SK-N-SH (cell line): ENCODE results near the gene TUFT1. TPM values are rescaled to one million over a fixed set of nuclear protein-coding genes. Genes with fewer than 3 reads are reported as not detected.
"Not testable (repeated sequence)": the region's sequence is repeated elsewhere in the genome, so short reads cannot be mapped to it uniquely, and the experiment has no call there.

Experiments used
- CTCF ChIA-PET: fragments of 300-600, 350-600 bp; formaldehyde crosslinking; extraction: SDS; loops from one replicate; lab custom pipeline; 2021; lab: Yijun Ruan, JAX
- POLR2A ChIA-PET: fragments of 350-600 bp; sonication (Branson Sonifier 250); formaldehyde crosslinking; extraction: SDS; loops from one replicate; lab custom pipeline; 2020; ENCODE audit warnings: antibody characterized with exemption, inconsistent platforms; lab: Yijun Ruan, JAX
- DNase-seq: peaks from one replicate; pipeline ENCODE4 v3.0.0; 2012
- H2AFZ ChIP-seq: fragments of 200-600 bp; sonication (generic); 2 replicates; pipeline ENCODE4 v1.8.1; 2016; ENCODE audit warnings: antibody characterized with exemption, mild to moderate bottlenecking, low read depth
- H3F3A ChIP-seq: fragments of 200-600 bp; sonication (generic); replicated peaks from 2 replicates; pipeline ENCODE3; 2016; ENCODE audit warnings: antibody characterized with exemption, mild to moderate bottlenecking; ENCODE audit not compliant: insufficient read depth
- H3K27ac ChIP-seq, 2 experiments: fragments of 200-500 bp in 1 of 2; fragments of 200-600 bp in 1 of 2; sonication (Bioruptor generic) in 1 of 2; sonication (generic), shearing (Covaris generic) in 1 of 2; 2 replicates each; pipeline versions ENCODE4 v1.5.1 to v1.6.1; 2014 to 2016; ENCODE audit warnings: low read depth in 2 of 2, inconsistent platforms in 1 of 2, low read length in 1 of 2, mild to moderate bottlenecking in 1 of 2, mixed read lengths in 1 of 2
- H3K27me3 ChIP-seq: fragments of 200-600 bp; sonication (generic), shearing (Covaris generic); 2 replicates; pipeline ENCODE4 v1.6.1; 2016; ENCODE audit warnings: mixed run types; ENCODE audit not compliant: insufficient read depth
- H3K36me3 ChIP-seq, 2 experiments: fragments of 200-500 bp in 1 of 2; fragments of 200-600 bp in 1 of 2; sonication (Bioruptor generic) in 1 of 2; sonication (generic) in 1 of 2; replicated peaks in 1 of 2; 2 replicates each; pipeline versions ENCODE3 to v1.5.1; 2014 to 2016; ENCODE audit warnings: low read length in 1 of 2, mild to moderate bottlenecking in 1 of 2; ENCODE audit not compliant: insufficient read depth in 2 of 2, control insufficient read depth in 1 of 2
- H3K4me1 ChIP-seq, 2 experiments: fragments of 200-500 bp in 1 of 2; fragments of 200-600 bp in 1 of 2; sonication (Bioruptor generic) in 1 of 2; sonication (generic), shearing (Covaris generic) in 1 of 2; 2 replicates each; pipeline versions ENCODE4 v1.5.1 to v1.6.1; 2014 to 2016; ENCODE audit warnings: low read depth in 1 of 2, low read length in 1 of 2, mixed run types in 1 of 2; ENCODE audit not compliant: insufficient read depth in 2 of 2, control insufficient read depth in 1 of 2
- H3K4me2 ChIP-seq: fragments of 200-600 bp; sonication (generic), shearing (Covaris generic); 2 replicates; pipeline ENCODE4 v1.6.1; 2017; ENCODE audit warnings: mixed run types
- H3K4me3 ChIP-seq, 2 experiments: fragments of 200-500 bp in 1 of 2; fragments of 200-600 bp in 1 of 2; sonication (Bioruptor generic) in 1 of 2; sonication (generic), shearing (Covaris generic) in 1 of 2; 2 replicates each; pipeline versions ENCODE4 v1.5.1 to v1.8.1; 2014 to 2016; ENCODE audit warnings: low read depth in 2 of 2, inconsistent platforms in 1 of 2, low read length in 1 of 2, mild to moderate bottlenecking in 1 of 2, mixed read lengths in 1 of 2, moderate library complexity in 1 of 2
- H3K79me2 ChIP-seq: fragments of 200-600 bp; sonication (generic); 2 replicates; pipeline ENCODE4 v1.8.1; 2017; ENCODE audit warnings: mild to moderate bottlenecking; ENCODE audit not compliant: insufficient read depth
- H3K9ac ChIP-seq: fragments of 200-600 bp; sonication (generic); 2 replicates; pipeline ENCODE4 v1.6.1; 2017; ENCODE audit warnings: mixed run types
- H3K9me2 ChIP-seq: fragments of 200-600 bp; sonication (generic); 2 replicates; pipeline ENCODE4 v1.6.1; 2017; ENCODE audit warnings: mixed run types
- H3K9me3 ChIP-seq: fragments of 200-600 bp; sonication (generic); 2 replicates; pipeline ENCODE4 v1.6.1; 2017; ENCODE audit warnings: mixed run types, mild to moderate bottlenecking, moderate library complexity
- H4K20me1 ChIP-seq: fragments of 200-600 bp; sonication (generic); 2 replicates; pipeline ENCODE4 v1.6.1; 2017; ENCODE audit warnings: mild to moderate bottlenecking, mixed run types; ENCODE audit not compliant: insufficient read depth
- EZH2phosphoT487 ChIP-seq: fragments of 200-600 bp; sonication (generic); IDR thresholded peaks from 2 replicates; pipeline ENCODE4 v1.6.1; 2017; ENCODE audit warnings: low read depth, mixed run types, mild to moderate bottlenecking, antibody characterized with exemption, moderate library complexity, borderline replicate concordance
- GABPA ChIP-seq: IDR thresholded peaks from 2 replicates; pipeline ENCODE4 v1.4.0; 2012; ENCODE audit warnings: low read depth, mild to moderate bottlenecking
- POLR2AphosphoS5 ChIP-seq: IDR thresholded peaks from 2 replicates; pipeline ENCODE4 v1.6.1; 2012; ENCODE audit warnings: low read depth, low read length
- SMC3 ChIP-seq: IDR thresholded peaks from 2 replicates; pipeline ENCODE4 v1.6.1; 2012; ENCODE audit warnings: low read depth, low read length, improper control_type of control experiment
- TCF12 ChIP-seq: IDR thresholded peaks from 2 replicates; pipeline ENCODE4 v1.4.0; 2012
- TEAD4 ChIP-seq: IDR thresholded peaks from 2 replicates; pipeline ENCODE4 v1.4.0; 2012; ENCODE audit warnings: mild to moderate bottlenecking, borderline replicate concordance; ENCODE audit not compliant: insufficient read depth
- WGBS: methylation state at CpG from one replicate; pipeline ENCODE4 v1.1.6; 2017; ENCODE audit warnings: low lambda C conversion rate; 5-methylcytosine and 5-hydroxymethylcytosine counted together
- polyA plus RNA-seq, 3 experiments: library from polyadenylated mRNA; depleted of rRNA; stranded (reverse); fragments of >200 nt; gene quantifications; 2 replicates each; pipeline ENCODE4 v1.2.3, GENCODE V29; 2012

TUFT1 gene
- polyA plus RNA-seq, 1 of the 3 experiments (the other 2 are of a cell fraction), result 20.6 TPM

- no peak overlapping the region for H3K27ac ChIP-seq
- H3F3A ChIP-seq, result no peaks in the 10 kb centered on the region
- no peak overlapping the region for H2AFZ ChIP-seq
- no peaks in the 10 kb centered on the region for H3K9me2 ChIP-seq
- no peak for DNase-seq
- no peaks in the 10 kb centered on the region for H3K4me1 ChIP-seq
- H3K79me2 ChIP-seq, result no peaks in the 10 kb centered on the region
- H3K9ac ChIP-seq, result no peak overlapping the region
- H4K20me1 ChIP-seq, result no peaks in the 10 kb centered on the region
- no peaks in the 10 kb centered on the region for H3K9me3 ChIP-seq
- ChIA-PET CTCF (interaction anchor here (0.6 to 1.4 kb wide), 3 partner anchors 9 to 149 kb away, joined by 3 read pairs; no protein-coding TSS in a partner anchor), POLR2A (interaction anchor here (0.7 to 1.2 kb wide), 2 partner anchors 9 to 19 kb away, joined by 3 read pairs; partner anchors contain the start of genes CGN and TUFT1)
- H3K36me3 ChIP-seq, result no peaks in the 10 kb centered on the region
- WGBS, result 94% methylated on average over 4 of the region's 4 CpGs
- H3K27me3 ChIP-seq, result no peaks in the 10 kb centered on the region; the same call in 1 of the 2 replicates
- no peak overlapping the region for H3K4me3 ChIP-seq
- H3K4me2 ChIP-seq, result no peak overlapping the region
- TF ChIP-seq POLR2AphosphoS5, result no peak
- no peak for TF ChIP-seq EZH2phosphoT487
- no peak for TF ChIP-seq TEAD4
- TF ChIP-seq, all 33 proteins: peak for 0
These were observed 19.8 kb upstream of the TUFT1 start for GRCh38 chr1:151520359-151520758.

GRCh38 chr1:151522427-151522826, 17.7 kb upstream of the TUFT1 start:
- H3K27me3 ChIP-seq, H3K9me2 ChIP-seq, H3K4me3 ChIP-seq, H3K9ac ChIP-seq, H4K20me1 ChIP-seq, H3K79me2 ChIP-seq, H3K4me2 ChIP-seq, DNase-seq, H2AFZ ChIP-seq, H3F3A ChIP-seq, H3K27ac ChIP-seq, H3K9me3 ChIP-seq, H3K4me1 ChIP-seq, POLR2A ChIA-PET, H3K36me3 ChIP-seq: not testable (repeated sequence)
- 86% methylated on average over 7 of the region's 7 CpGs for WGBS
- CTCF ChIA-PET, result interaction anchor here (0.7 to 1.1 kb wide), 4 partner anchors 11 to 68 kb away, joined by 3 to 5 read pairs (median 4); partner anchors contain the start of gene CGN

GRCh38 chr1:151523326-151523725, 16.8 kb upstream of the TUFT1 start:
- no peak for TF ChIP-seq GABPA
- TF ChIP-seq TCF12, result no peak
- TF ChIP-seq SMC3, result no peak
- no peaks in the 10 kb centered on the region for H4K20me1 ChIP-seq
- H3K79me2 ChIP-seq, result no peaks in the 10 kb centered on the region
- no peaks in the 10 kb centered on the region for H3K36me3 ChIP-seq
- H3K9me3 ChIP-seq, result no peaks in the 10 kb centered on the region
- 84% methylated on average over 5 of the region's 5 CpGs for WGBS
- no peaks in the 10 kb centered on the region for H3K27me3 ChIP-seq
- no peaks in the 10 kb centered on the region for H3K9me2 ChIP-seq
- H3K9ac ChIP-seq, result no peak overlapping the region
- H3F3A ChIP-seq, result no peaks in the 10 kb centered on the region
- no peak overlapping the region for H3K4me3 ChIP-seq
- POLR2A ChIA-PET, result interaction anchor here (1.4 kb wide), 1 partner anchor 17 kb away, joined by 3 read pairs; the partner anchor contains the start of gene TUFT1
- CTCF ChIA-PET, result interaction anchor here (0.8 to 1.4 kb wide), 5 partner anchors 10 to 205 kb away, joined by 3 to 4 read pairs (median 3); no protein-coding TSS in a partner anchor
- DNase-seq, result no peak
- no peak overlapping the region for H3K4me2 ChIP-seq
- no peak overlapping the region for H3K27ac ChIP-seq
- H2AFZ ChIP-seq, result no peak overlapping the region
- H3K4me1 ChIP-seq, result peaks cover 0 to 6% of the 10 kb centered on the region in 2 experiments; a peak in 1 of 4 replicates
